Left lobe of liver (tissue), 1 donor: ENCODE results near the gene MED26. TPM values are rescaled to one million over a fixed set of nuclear protein-coding genes. Genes with fewer than 3 reads are reported as not detected.

Experiments
- total RNA-seq: library from RNA; stranded (reverse); gene quantifications from one replicate; pipeline ENCODE4 v1.2.1, GENCODE V29; 2021
- donor health status: DM: no; HTN: yes; CAD: no.

The MED26 gene
- total RNA-seq, 1 donor from 2014 or later, result 6.0 TPM

Other genes starting within 250 kb of the MED26 start
- gene EPS15L1, start 156.2 kb downstream of the MED26 start, total RNA-seq, result 17.2 TPM
- not detected for gene CALR3, start 132.0 kb downstream of the MED26 start, total RNA-seq
- 2.4 TPM for gene C19orf44, start 131.8 kb downstream of the MED26 start, total RNA-seq
- gene CHERP, start 85.8 kb downstream of the MED26 start, total RNA-seq, result 27.2 TPM
- 22.9 TPM for gene SLC35E1, start 55.8 kb downstream of the MED26 start, total RNA-seq
- gene SMIM7, start 31.9 kb upstream of the MED26 start, total RNA-seq, result 37.9 TPM
- gene TMEM38A, start 32.9 kb upstream of the MED26 start, total RNA-seq, result 6.0 TPM
- gene NWD1, start 91.6 kb upstream of the MED26 start, total RNA-seq, result not detected
- 15.0 TPM for gene SIN3B, start 201.2 kb upstream of the MED26 start, total RNA-seq